Suprapubic skin (tissue), 4 donors: ENCODE data around the gene PPP1R37.

Source experiments
- CTCF ChIP-seq, 2 donors: fragments of 200-600 bp in 1 of 2; fragments of 450-650 bp in 1 of 2; sonication (generic) in 1 of 2; IDR thresholded peaks; one replicate each; pipeline ENCODE4 v1.5.1; 2016 to 2019; ENCODE audit warnings: antibody characterized with exemption in 2 of 2, mild to moderate bottlenecking in 1 of 2, moderate library complexity in 1 of 2
- EP300 ChIP-seq: sonication (generic); formaldehyde crosslinking; IDR thresholded peaks from one replicate; pipeline ENCODE4 v1.6.1; 2017; ENCODE audit warnings: antibody characterized with exemption
- POLR2A ChIP-seq, 2 donors: fragments of 450-650 bp; IDR thresholded peaks; one replicate each; pipeline ENCODE4 v1.6.1; 2017; ENCODE audit warnings: antibody characterized with exemption in 2 of 2, mild to moderate bottlenecking in 2 of 2, moderate library complexity in 2 of 2
- POLR2AphosphoS5 ChIP-seq, 3 donors: sonication (generic); formaldehyde crosslinking; IDR thresholded peaks; one replicate each; pipeline ENCODE4 v1.6.1; 2017; ENCODE audit warnings: antibody characterized with exemption in 3 of 3

- TF ChIP-seq POLR2AphosphoS5 (IDR thresholded peaks at IDR 0.05) (no peak), CTCF (IDR thresholded peaks at IDR 0.05) (no peak), POLR2A (IDR thresholded peaks at IDR 0.05) (no peak), EP300 (no peak)
Measured at GRCh38 chr19:45115809-45116615, 23.0 kb downstream of the PPP1R37 start.
